Measurements from ENCODE around the gene TMEM192.
"Not testable (repeated sequence)": the region's sequence is repeated elsewhere in the genome, so short reads cannot be mapped to it uniquely, and the experiment has no call there.

Gene TMEM192

GRCh38 chr4:165112368-165113121 is at the start of gene TMEM192:
TSS of gene TMEM192 (minus strand) at chr4:165112860. CDS start at chr4:165112773, 87 bp downstream.
- DNase-seq, result peak; percentile 72

DNA sequence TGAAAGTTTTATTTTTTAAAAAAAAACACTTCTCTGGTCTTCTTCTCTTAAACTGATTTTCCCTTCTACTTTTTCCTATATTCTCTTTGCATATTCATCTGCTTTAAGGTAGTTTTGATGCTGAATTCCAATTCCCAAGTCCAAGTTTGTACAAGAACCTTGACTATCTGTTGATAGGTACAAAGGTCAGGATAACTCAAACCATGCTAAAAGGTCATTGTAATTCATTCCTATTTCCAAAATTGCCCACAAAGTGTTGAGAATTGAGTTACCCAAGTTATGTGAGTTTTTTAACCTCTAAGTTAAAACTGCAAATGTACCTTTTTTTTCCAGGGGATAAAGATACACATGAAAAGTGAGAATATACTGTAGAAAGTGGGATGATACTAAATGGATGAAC is 46.1 kb upstream of the TMEM192 start:
- DNase-seq, result no peak

- no peak for DNase-seq
These were observed 44.2 kb upstream of the TMEM192 start for GRCh38 chr4:165156906-165157305.

DNA sequence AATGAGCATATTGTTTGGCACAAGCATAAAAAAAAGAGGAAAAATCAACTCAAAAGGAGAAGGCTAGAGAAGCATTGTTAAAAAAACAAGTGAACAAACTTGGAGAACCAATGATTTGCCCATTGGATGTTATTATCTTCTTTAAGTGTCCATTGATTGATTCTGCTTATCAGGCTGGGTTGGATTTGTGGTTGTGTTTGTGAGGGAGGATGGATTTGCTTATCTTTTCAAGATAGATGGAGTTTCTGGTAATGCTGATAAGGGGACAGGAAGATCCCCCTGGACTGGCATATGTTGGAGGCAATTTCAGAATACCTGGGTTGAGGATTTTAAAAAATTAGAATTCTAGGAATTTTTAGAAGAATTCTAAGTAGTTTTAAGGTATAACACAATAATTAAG is 41.8 kb upstream of the TMEM192 start:
- no peak for DNase-seq

DNA sequence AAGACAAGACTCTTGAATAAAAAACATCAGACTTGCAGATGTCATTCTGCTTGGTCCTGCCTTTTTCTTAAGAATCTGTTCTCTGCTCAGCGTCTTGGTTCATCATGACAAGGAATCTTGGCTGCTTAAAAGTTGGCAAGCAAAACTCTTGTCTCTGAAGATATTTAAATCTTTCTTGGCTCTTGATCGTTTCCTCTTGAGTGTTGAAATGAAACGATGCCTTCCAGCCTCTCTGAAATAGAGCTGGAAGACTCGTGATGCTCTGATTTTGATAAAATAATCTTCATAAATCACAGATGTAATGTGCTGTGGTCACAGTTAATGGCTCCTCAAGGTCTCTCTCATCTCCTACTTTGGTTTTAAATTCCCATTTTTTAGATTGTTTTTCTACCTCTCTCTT is 39.9 kb upstream of the TMEM192 start:
- DNase-seq, result no peak

- no peak for DNase-seq
These were observed 39.1 kb upstream of the TMEM192 start for GRCh38 chr4:165151734-165152133.

GRCh38 chr4:165150545-165150944 is 37.9 kb upstream of the TMEM192 start:
- no peak for DNase-seq

DNA sequence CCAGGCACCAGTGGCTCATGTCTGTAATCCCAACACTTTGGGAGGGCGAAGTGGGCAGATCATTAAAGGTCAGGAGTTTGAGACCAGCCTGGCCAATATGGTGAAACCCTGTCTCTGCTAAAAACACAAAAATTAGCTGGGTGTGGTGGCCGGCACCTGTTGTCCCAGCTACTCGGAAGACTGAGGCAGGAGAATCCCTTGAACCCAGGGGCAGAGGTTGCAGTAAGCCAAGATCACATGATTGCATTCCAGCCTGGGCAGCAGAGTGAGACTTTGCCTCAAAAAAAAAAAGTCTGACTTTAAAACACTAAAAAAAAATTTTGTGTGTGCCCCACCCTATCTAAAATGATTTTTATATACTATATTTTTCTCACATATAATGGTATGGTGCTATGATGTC is 26.2 kb upstream of the TMEM192 start:
- DNase-seq, result no peak

- DNase-seq, result no peak
These were observed 24.5 kb upstream of the TMEM192 start for GRCh38 chr4:165137205-165137604.

GRCh38 chr4:165136529-165136928 is 23.9 kb upstream of the TMEM192 start:
- DNase-seq, result no peak

GRCh38 chr4:165133150-165133549 is 20.5 kb upstream of the TMEM192 start:
- no peak for DNase-seq

- peak; percentile 19 for DNase-seq
These were observed 18.7 kb upstream of the TMEM192 start for GRCh38 chr4:165131247-165131832.

GRCh38 chr4:165129924-165130323 is 17.3 kb upstream of the TMEM192 start:
- no peak for DNase-seq

GRCh38 chr4:165125869-165126499 is 13.3 kb upstream of the TMEM192 start:
- DNase-seq, result not testable (repeated sequence)

GRCh38 chr4:165124488-165124887 is 11.8 kb upstream of the TMEM192 start:
- DNase-seq, result no peak

DNA sequence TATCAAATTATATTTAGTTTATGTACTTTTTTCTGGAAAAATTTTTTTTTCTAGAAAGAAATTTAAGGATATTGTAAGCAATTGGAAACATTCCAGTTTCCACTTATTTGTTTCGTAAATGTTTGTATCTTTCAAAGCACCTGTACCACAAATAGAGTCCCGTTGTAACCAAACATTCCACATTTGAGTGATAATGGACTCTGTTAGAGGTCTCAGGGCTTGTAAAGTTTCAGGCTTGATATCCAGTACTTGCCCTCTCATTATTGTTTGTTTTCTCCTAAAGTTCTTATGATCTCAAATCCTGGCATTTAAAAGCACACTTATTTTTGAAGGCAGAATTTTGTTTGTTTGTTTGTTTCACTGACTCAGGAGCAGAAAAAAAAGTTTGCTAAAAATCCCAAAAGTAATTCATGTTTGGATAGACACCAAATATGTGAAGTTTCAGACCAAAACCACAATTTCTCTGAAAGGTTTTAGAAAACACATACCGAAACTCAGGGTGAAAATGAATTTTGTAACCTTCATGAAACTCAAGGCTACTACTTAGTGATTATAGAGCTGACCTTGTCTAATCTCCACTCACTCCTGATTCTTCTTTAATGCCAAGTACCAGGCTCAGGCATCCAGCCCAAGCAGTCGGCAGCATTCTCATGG is 5.7 kb upstream of the TMEM192 start:
- no peak for DNase-seq

GRCh38 chr4:165115301-165115700 is 2.6 kb upstream of the TMEM192 start:
- DNase-seq, result no peak

DNA sequence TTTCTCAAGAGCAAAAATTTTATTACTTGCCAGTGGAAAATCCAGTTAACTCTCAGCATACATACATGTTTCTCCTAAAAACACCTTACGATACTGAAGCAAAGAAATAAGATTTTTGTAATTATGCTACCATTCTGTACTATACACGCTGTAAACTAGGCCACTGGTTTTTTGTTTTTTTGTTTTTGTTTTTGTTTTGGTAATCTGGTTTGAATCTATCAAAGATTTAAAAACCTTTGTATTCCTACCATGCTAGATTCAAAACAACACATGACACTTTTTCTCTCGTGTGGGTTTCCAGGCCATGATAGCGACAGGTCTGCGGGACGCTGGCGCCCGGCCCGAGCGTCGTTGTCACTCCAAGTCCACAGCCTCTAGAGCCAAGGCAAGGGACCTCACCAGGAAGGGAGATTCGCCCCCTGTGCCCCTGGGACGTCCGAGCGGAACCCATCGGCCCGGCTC is 723 bp downstream of the TMEM192 start:
- DNase-seq, result no peak

DNA sequence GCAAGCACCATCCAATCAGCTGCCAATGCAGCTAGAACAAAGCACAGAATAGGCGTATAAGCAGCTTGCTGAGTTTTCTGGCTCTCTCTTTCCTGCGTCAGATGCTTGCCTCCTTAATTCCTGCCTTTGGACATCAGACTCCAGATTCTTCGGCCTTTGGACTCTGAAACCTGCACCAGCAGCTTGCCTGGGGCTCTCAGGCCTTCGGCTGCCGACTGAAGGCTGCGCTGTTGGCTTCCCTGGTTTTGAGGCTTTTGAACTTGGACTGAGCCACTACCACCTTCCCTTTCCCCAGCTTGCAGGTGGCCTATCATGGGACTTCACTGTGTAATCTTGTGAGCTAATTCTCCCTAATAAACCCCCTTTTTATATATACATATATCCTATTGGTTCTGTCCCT is 6.1 kb downstream of the TMEM192 start:
- no peak for DNase-seq

DNA sequence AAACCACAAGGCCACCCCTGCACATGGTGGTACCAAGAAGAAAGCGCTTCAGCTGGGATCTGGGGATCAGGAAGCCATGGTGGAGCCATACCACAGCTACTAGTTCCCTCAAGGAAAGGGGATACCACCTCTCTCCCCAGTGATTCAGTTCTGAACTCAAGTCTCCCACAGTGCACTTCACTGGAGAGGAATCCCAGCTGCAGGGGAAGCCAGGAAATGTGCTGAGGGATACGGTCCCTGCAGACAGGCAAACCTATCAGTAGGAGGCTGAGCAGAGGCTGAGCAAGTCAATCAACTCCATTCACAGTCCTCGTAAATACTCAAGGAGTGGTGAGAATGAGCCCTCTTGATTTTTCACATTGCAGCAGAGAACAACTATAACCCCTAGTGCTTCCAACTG is 11.0 kb downstream of the TMEM192 start:
- DNase-seq, result no peak

- no peak for DNase-seq
These were observed 15.9 kb downstream of the TMEM192 start for GRCh38 chr4:165096776-165097175.

DNA sequence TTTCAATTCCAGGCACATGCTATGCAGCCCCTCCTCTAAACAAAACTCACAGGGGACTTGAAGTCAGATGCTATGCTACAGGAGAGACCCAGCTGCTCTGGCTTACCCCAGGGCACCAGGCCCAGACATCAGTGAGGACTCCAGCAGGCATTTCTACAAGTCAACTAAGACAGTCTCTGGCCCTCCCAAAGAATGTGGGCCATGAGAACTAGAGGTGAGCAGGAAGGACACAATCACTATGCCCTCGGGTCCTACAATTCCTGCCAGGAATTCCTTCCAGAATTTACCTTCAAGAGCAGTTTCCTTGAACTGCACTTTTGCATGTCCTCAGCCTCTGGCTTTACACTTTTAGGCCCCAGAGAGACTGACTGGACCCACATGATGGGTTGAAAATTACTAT is 17.4 kb downstream of the TMEM192 start:
- no peak for DNase-seq

DNA sequence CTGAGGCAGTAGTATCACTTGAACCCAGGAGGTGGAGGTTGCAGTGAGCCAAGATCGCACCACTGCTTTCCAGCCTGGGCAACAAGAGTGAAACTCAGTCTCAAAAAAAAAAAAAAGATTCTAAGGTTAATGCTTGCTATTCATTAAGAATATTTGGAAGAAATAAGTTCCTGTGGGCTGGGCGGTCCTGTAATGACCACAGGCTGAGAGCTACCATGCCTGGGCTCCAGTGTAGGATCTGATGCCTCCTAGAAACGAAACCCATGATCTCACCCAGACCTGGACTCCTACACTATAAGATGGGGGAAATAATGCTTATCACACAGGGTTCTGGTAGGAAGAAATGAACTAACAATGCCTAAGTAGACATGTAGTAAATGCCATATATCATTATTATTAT is 17.8 kb downstream of the TMEM192 start:
- no peak for DNase-seq

- DNase-seq, result not testable (repeated sequence)
These were observed 20.5 kb downstream of the TMEM192 start for GRCh38 chr4:165092187-165092586.

Data from NCI-H774 (cell line).